Activated CD4-positive, alpha-beta T cell treated with anti-CD3 and anti-CD28 coated beads, Interleukin-2, amount 10 ng/mL, durations not matched to agents 7 days and 5 days (primary cell): Measurements from ENCODE around the gene HDGFL2. TPM values are rescaled to one million over a fixed set of nuclear protein-coding genes. Genes with fewer than 3 reads are reported as not detected.

Source experiments
- CTCF ChIA-PET: fragments of 350-600 bp; sonication (Branson Sonifier 250); formaldehyde crosslinking; loops from one replicate; lab custom pipeline; 2021; ENCODE audit warnings: antibody characterized with exemption; lab: Charles Lee
- POLR2A ChIA-PET: fragments of 350-600 bp; sonication (Branson Sonifier 250); formaldehyde crosslinking; loops from one replicate; lab custom pipeline; 2021; ENCODE audit warnings: antibody characterized with exemption; lab: Charles Lee
- DNase-seq: peaks from one replicate; pipeline ENCODE4 v3.0.0-alpha.2; 2020
- H3K27ac Mint-ChIP-seq: one replicate; pipeline ENCODE4 v1.8.0; 2021; ENCODE audit warnings: mild to moderate bottlenecking, moderate library complexity, mixed read lengths
- H3K27me3 Mint-ChIP-seq: one replicate; pipeline ENCODE4 v1.8.0; 2021; ENCODE audit warnings: mixed read lengths
- H3K36me3 Mint-ChIP-seq: one replicate; pipeline ENCODE4 v1.8.0; 2021; ENCODE audit warnings: low read depth, mixed read lengths
- H3K4me1 Mint-ChIP-seq: one replicate; pipeline ENCODE4 v1.8.0; 2021; ENCODE audit warnings: mixed read lengths
- H3K4me3 Mint-ChIP-seq: one replicate; pipeline ENCODE4 v1.8.0; 2021; ENCODE audit warnings: mild to moderate bottlenecking, moderate library complexity, mixed read lengths
- H3K9me3 Mint-ChIP-seq: one replicate; pipeline ENCODE4 v1.8.0; 2021; ENCODE audit warnings: mixed read lengths
- microRNA-seq: library from miRNA; unstranded; fragments of <30 nt; microRNA quantifications from one replicate; pipeline ENCODE4 v1.2.0, GENCODE V29; 2021; ENCODE audit warnings: borderline microRNAs expressed, borderline replicate concordance
- total RNA-seq, 2 experiments: library from RNA; stranded (reverse); gene quantifications; one replicate each; pipeline ENCODE4 v1.2.3, GENCODE V29; 2021

HDGFL2 gene
- total RNA-seq, 2 experiments from 2014 or later: 58.3 to 62.1 TPM

DNA sequence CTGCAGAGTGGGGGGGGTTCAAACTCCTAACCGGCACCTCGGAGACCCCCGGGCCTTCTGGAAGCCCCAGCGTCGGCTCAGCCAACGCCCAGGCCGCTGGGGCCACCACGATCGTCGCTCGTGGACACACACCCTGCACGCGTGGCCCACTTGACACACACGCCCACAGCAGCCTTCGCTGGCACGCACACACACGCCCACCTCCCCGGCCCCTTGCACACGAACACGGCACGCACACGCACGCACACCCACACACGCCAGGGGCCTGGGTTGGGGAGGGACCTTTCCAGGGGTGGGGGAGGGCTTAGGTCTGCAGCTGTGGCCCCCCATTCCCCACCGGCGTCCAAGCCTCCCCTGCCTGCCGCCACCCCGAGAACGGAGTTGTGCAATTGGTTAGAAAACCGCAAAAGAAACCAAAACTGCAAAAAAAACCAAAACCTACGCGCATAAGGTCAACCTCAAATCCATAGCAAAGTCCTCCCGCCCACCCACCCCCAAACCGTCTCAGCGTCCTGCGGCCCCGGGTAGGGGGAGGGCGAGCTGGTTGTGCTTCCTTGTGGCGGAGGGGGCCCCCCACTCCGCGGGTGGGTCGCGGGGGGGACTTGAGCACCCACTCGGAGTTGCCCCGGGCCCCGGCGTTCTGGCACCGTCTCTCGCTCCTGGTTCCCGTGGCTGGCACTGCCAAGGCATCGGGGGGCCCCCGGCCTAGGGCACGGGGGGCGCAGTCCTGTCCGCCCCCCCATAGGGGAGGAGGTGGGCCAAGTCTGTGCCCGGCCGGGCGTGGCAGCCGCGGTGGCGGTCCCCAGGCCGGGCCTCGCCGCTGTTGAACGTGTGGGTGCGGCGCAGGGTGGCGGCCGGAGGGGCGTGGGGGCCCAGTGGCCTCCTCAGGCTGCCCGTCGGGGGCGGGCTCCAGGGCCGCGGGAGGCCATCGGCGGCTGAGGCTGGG lies 71.1 kb downstream of the HDGFL2 start:
- Mint-ChIP-seq H3K4me1 (peaks cover 5% of the 10 kb centered on the region), H3K9me3 (no peaks in the 10 kb centered on the region), H3K4me3 (no peak overlapping the region), H3K36me3 (peaks cover 2% of the 10 kb centered on the region), H3K27me3 (no peaks in the 10 kb centered on the region), H3K27ac (no peak overlapping the region)
- ChIA-PET CTCF (no interaction called here), POLR2A (no interaction called here)
- DNase-seq: no peak

DNA sequence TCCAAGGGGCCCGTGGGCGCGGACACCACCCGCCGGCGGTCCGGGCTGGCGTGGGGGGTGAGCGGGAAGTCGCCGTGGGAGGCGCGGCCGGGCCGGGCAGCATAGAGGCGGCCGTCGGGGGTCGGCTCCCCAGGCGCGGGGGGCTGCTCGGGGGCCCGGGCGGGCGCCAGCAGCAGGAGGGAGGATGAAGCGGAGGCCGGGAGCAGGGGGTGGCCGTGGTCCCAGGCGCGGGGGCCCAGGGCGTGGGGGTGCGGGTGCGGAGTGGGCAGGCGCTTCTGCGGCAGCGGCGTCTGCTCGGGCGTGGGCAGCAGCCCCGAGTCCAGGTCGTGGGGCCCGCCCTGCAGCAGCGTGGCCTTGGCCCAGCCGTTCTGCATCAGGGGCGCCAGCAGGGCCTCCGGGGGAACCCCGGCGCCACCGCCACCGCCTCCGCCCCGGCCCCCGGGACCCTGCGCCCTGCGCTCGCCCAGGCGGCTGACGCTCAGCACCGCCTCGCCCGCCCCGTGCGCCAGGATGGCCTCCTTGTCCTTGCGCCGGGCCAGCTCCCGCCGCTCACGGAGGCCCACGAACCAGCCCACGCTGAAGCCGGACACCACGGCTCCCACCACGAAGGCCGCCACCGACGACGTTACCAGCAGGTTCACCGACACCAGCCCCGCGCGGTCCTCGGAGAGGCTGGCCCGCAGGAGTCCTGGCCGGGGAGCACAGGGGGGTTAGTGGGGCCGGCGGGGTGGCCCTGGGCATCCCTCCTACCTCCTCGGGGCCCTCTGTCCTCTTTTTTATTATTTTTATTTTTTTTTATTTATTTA lies 71.9 kb downstream of the HDGFL2 start:
- no peak for DNase-seq
- no peaks in the 10 kb centered on the region for H3K9me3 Mint-ChIP-seq
- ChIA-PET POLR2A (no interaction called here), CTCF (no interaction called here)
- peaks cover 5% of the 10 kb centered on the region for H3K4me1 Mint-ChIP-seq
- H3K36me3 Mint-ChIP-seq: peaks cover 2% of the 10 kb centered on the region
- no peak overlapping the region for H3K4me3 Mint-ChIP-seq
- no peak overlapping the region for H3K27ac Mint-ChIP-seq
- no peaks in the 10 kb centered on the region for H3K27me3 Mint-ChIP-seq

- Mint-ChIP-seq H3K9me3 (no peaks in the 10 kb centered on the region), H3K4me1 (no peaks in the 10 kb centered on the region), H3K27ac (no peak overlapping the region), H3K36me3 (no peaks in the 10 kb centered on the region), H3K4me3 (no peak overlapping the region), H3K27me3 (no peaks in the 10 kb centered on the region)
- ChIA-PET CTCF (interaction anchor here (0.6 to 1.4 kb wide), 4 partner anchors 20 to 116 kb away, joined by 3 to 7 read pairs (median 4); no protein-coding TSS in a partner anchor), POLR2A (interaction anchor here (0.6 kb wide), 1 partner anchor 78 kb away, joined by 3 read pairs; no protein-coding TSS in a partner anchor)
- peak; percentile 18 for DNase-seq
Measured at GRCh38 chr19:4547303-4548237, 75.5 kb downstream of the HDGFL2 start.

DNA sequence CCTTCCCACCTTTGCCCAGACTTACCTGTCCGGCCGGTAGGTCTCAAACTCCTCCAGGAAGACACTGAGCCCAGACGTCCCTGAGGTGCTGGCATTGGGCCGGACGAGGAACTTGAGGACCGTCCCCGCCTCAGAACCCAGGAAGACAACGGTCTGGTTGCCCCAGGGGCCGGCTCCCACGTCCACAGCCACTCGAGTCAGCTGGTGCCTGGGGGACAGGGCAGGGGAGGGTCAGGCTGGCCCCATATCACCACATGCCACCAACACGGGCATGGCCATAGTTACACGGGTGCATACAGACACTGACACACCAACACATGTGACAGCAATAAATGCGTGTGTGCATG lies 76.1 kb downstream of the HDGFL2 start:
- Mint-ChIP-seq H3K4me3 (no peak overlapping the region), H3K36me3 (no peaks in the 10 kb centered on the region), H3K9me3 (no peaks in the 10 kb centered on the region), H3K4me1 (no peaks in the 10 kb centered on the region), H3K27me3 (no peaks in the 10 kb centered on the region), H3K27ac (no peak overlapping the region)
- no peak for DNase-seq
- POLR2A ChIA-PET: interaction anchor here (0.7 kb wide), 1 partner anchor 972 kb away, joined by 4 read pairs; no protein-coding TSS in a partner anchor
- CTCF ChIA-PET: interaction anchor here (0.7 to 1.4 kb wide), 2 partner anchors 19 to 88 kb away, joined by 3 to 7 read pairs; no protein-coding TSS in a partner anchor

- no peaks in the 10 kb centered on the region for H3K9me3 Mint-ChIP-seq
- H3K4me3 Mint-ChIP-seq: no peak overlapping the region
- H3K27me3 Mint-ChIP-seq: no peaks in the 10 kb centered on the region
- no peak overlapping the region for H3K27ac Mint-ChIP-seq
- ChIA-PET POLR2A (no interaction called here), CTCF (no interaction called here)
- H3K36me3 Mint-ChIP-seq: no peaks in the 10 kb centered on the region
- H3K4me1 Mint-ChIP-seq: no peaks in the 10 kb centered on the region
- no peak for DNase-seq
Measured at GRCh38 chr19:4550018-4550417, 77.9 kb downstream of the HDGFL2 start.

- Mint-ChIP-seq H3K36me3 (no peaks in the 10 kb centered on the region), H3K27me3 (no peaks in the 10 kb centered on the region), H3K27ac (no peak overlapping the region), H3K4me3 (no peak overlapping the region), H3K9me3 (no peaks in the 10 kb centered on the region), H3K4me1 (no peaks in the 10 kb centered on the region)
- DNase-seq: no peak
- CTCF ChIA-PET: no interaction called here
- POLR2A ChIA-PET: no interaction called here
Measured at GRCh38 chr19:4550479-4551050, 78.5 kb downstream of the HDGFL2 start.

Small RNAs within 50 kb of the gene (microRNA-seq; reads per million reads assigned to microRNA genes)
- 9.5 reads per million, percentile 39 among the genes with 10 or more reads in this experiment for gene MIR4746

Other genes starting within 250 kb of the HDGFL2 start
- gene EBI3, start 242.8 kb upstream of the HDGFL2 start, total RNA-seq: 1 to 10 TPM in 1 of 2 experiments, under 1 TPM in 1; 0.27 to 1.2 TPM
- 10 to 100 TPM; 24.8 to 25.5 TPM for gene YJU2, start 225.2 kb upstream of the HDGFL2 start, total RNA-seq
- gene SHD, start 193.0 kb upstream of the HDGFL2 start, total RNA-seq: not detected
- gene TMIGD2, start 169.9 kb upstream of the HDGFL2 start, total RNA-seq: 10 to 100 TPM; 45.4 to 48.7 TPM
- 10 to 100 TPM; 12.7 to 17.2 TPM for gene FSD1, start 167.7 kb upstream of the HDGFL2 start, total RNA-seq
- gene STAP2, start 133.5 kb upstream of the HDGFL2 start, total RNA-seq: 10 to 100 TPM; 10.4 to 11.9 TPM
- gene MPND, start 128.7 kb upstream of the HDGFL2 start, total RNA-seq: 10 to 100 TPM; 21.2 to 28.1 TPM
- gene SH3GL1, start 71.8 kb upstream of the HDGFL2 start, total RNA-seq: 10 to 100 TPM; 67.7 to 68.2 TPM
- gene CHAF1A, start 69.7 kb upstream of the HDGFL2 start, total RNA-seq: 10 to 100 TPM; 77.1 to 83.7 TPM
- gene UBXN6, start 14.5 kb upstream of the HDGFL2 start, total RNA-seq: 10 to 100 TPM; 36.2 to 44.6 TPM
- not detected for gene PLIN4, start 46.2 kb downstream of the HDGFL2 start, total RNA-seq
- gene PLIN5, start 62.9 kb downstream of the HDGFL2 start, total RNA-seq: not detected
- gene LRG1, start 67.7 kb downstream of the HDGFL2 start, total RNA-seq: under 1 TPM in 1 of 2 experiments, not detected in 1; 0.07 TPM
- not detected for gene SEMA6B, start 87.4 kb downstream of the HDGFL2 start, total RNA-seq
- 10 to 100 TPM; 19.6 to 21.9 TPM for gene TNFAIP8L1, start 167.2 kb downstream of the HDGFL2 start, total RNA-seq
- gene MYDGF, start 198.0 kb downstream of the HDGFL2 start, total RNA-seq: 10 to 100 TPM; 36.2 to 45.3 TPM